Stimulated activated CD4-positive, alpha-beta T cell treated with anti-CD3 and anti-CD28 coated beads, Interleukin-15, amount 100 ng/mL, for 1 hour (primary cell): ENCODE data around the gene ZNF654.
"Not testable (repeated sequence)": the region's sequence is repeated elsewhere in the genome, so short reads cannot be mapped to it uniquely, and the experiment has no call there.

Source experiments
- DNase-seq, 2 donors: peaks; one replicate each; pipeline ENCODE4 v3.0.0-alpha.2; 2020; ENCODE audit warnings: low read depth in 1 of 2, low spot score in 1 of 2

Gene ZNF654

DNA sequence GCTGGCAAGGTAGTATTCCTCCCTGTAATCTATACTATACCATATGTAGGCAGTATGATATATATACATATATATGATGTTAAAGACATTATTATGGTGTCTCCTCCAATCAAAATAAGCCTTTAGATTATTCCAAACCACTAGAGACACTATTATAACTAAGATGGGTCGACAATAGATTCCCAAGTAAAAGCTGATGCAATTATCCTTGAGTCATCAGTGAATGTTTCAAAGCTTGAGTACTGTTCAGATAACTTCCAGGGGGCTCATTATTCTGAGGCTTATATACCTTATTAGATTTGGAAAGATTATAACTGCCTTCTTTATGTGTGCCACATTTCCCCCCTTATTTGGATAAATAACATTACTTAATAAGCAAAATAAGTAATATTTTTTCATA, 78.8 kb downstream of the ZNF654 start:
- DNase-seq: no peak

DNA sequence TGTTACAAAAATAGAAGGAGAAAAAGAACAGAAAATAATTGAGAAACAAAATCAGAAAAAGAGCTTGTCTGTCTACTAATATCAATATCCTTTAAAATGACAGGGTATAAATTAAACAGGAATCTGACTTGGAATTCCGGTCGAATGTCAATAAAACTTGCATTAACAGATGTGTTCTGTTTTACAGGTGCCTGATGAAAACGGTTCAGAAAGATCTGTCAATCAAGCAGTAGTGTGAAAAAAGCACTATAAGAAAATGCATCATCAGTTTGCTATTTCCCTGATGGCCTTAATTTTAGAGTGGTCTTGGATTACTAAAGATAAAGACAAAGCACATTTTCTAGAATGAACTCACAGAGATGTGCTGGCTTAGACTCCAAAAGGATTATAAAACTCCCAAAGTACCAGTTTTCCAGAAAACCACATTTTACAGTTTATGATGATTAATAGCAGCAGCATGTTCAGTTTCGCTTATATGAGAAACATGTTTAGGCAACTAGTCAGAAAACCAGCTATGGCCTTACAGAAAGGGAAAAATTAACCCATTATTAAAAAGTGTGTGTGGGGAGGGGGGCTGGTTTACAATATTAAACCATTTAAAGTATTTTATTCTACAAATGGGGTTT, 82.5 kb downstream of the ZNF654 start:
- DNase-seq: no peak

DNA sequence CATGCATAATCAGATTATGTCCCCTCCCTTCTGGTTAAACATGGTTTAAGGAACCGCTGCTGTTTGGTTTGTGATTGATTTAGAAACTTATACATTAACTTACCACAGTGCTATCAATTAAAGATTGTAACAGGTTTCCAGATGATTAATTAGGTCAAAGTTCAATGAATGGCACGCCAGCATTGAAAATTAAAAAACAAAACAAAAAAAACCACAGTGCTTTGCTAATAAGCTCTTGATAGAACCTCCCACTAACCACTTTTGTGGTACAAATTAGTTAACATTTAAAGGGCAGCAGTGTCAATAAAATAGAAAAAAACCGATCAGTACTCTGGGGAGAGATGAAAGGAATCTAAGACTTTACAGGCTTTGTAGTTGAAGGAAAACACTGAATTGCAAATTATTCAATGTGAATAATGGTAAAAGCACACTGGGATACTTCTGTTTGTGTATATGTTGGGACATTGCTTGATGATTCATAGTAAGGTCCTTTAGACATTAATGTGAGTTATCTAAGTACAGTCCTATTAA, 83.1 kb downstream of the ZNF654 start:
- no peak for DNase-seq

DNA sequence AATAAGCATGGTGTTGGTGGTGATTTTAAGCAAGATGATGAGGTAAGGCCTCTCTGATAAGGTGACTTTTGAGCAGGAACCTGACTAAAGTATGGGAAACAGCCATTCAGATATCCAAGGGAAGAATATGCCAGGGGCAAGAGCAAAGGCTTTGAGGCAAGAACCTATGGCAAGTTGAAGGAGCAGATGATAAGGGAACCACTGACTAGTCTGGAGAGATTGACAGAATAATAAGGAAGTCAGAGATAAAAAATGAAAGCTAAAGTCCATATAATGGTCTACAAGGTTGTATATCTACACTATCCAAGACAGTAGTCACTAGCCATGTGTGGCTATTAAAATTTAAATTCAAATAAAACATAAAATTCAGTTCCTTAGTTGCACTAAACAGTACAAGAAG, 88.2 kb downstream of the ZNF654 start:
- DNase-seq: no peak

DNA sequence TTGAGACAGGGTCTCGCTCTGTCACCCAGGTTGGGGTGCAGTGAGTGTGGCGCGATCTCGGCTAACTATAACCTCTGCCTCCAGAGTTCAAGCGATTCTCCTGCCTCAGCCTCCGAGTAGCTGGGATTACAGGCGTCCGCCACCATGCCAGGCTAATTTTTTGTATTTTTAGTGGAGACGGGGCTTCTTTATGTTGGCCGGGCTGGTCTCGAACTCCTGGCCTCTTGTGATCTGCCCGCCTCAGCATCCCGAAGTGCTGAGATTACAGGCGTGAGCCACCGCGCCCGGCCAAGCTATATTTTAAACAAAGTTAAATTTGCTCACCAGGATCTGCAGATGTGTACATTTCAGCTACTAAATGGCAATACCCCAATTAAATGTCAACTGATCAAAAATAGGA, 89.6 kb downstream of the ZNF654 start:
- DNase-seq: no peak

DNA sequence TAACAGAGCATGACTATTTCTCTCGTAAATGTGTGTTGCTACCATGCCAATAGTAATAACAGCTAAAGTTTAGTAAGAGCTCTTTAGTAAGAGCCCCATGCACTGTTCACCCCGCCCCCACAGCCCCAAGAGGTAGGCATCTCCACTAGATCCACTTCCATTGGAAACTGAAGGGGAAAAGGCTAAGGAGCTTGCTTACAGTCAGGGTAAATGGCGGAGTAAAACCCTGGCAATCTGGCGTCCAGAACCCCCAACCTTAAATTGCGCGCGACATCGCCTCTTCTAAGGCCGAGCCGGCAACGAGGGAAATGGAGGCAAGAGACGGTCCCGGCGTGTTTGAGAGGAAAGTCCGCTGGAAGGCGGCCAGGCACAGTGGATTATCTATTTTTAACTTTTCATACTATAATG, 90.0 kb downstream of the ZNF654 start:
- peak in 1 of 2 donors; percentile 12 for DNase-seq

DNA sequence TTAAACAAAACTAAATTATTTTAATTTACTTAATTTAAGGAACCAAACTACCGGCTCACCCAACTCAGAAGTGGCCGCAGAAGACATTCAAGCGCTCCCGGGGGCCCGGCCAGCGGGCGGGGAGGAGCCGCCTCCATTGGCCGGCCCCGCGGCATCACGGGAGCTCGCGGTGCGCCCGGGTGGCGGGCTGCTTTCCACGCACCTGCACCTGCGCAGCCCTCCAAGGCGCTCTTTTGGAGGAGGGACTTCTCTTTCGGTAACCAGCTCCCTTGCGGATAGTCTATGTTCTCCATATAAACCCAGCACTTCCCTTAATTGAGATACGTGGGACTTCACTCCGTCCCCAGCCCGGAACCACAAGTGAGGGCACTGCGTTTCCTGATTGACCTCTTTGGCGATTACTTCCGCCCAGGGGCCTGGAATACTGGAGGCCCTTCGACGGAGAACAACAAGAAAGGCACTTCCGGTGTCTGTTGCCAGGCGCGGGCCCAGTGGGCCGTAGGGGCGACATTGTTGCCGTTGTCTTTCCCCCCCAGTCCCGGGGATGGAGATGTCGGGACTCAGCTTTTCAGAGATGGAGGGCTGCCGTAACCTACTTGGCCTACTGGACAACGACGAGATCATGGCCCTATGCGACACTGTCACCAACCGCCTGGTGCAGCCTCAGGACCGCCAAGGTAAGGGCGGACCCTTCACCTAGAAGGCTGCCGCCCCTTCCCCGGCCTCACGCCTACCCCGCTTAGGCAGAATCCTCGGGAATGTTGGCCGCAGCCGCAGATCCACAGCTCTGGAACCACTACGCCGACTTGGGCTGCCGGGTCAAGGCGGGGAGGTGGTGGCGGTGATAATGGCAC, 90.7 kb downstream of the ZNF654 start, which contains the start of gene C3orf38:
C3orf38 (plus strand) TSS at position 451 of the 854 bp plus-strand sequence; CDS start at position 545, 94 bp downstream.
- DNase-seq: peak; percentile 63 to 68

DNA sequence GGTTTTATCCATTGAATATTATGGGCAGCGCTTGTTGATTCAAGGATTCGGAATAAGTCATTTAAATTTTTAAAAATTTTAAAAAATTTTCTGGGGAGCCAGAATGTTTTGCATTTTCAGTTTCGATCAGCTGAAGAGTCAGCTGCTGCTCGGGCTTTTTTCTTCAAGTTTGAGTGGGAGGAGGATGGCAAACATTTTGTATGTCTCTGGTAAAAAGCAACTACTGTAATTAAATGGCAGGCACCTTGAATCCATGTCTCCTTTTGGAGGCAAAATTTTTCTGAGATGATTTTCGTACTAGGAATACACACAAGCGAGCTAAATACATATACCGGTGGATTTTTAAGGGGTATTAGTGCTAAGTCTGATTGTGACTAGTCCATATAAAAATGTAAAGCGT, 91.3 kb downstream of the ZNF654 start:
- no peak for DNase-seq

DNA sequence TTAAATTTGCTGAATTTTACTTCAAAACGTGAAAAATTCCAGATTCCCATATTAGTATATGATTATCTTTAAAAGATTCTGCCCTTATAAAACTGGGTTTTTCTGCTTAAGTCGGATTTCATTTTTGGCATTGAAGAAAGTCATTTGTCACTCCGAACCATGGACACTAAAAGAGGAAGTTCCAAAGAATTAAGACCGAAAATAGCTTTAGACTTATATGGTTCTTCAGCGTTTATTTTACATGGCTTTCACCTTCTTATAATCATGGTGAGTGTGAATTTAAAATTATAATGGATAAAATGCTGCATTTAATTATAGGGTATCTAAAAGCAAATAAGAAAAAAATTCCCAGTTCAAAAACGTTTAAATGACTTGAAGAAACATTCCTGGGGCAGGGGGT, 91.8 kb downstream of the ZNF654 start:
- DNase-seq: no peak

DNA sequence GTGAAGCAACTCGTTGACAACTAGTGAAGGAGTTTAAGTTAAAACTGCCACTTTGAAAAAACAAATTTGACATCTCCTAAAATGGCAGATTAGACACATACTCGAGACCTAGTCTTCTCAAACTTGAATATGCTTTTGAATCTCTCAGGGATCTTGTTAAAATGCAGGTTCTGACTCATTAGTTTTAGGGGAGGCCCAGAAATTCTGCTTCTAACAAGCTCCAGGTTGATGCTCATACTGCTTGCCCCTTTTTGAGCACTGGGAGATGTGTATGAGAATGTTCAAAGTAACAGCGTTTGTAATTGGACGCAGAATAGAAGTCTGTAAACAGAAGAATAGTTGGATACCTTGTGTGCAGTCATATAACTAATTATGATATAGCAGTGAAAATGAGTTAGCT, 92.3 kb downstream of the ZNF654 start:
- no peak for DNase-seq

DNA sequence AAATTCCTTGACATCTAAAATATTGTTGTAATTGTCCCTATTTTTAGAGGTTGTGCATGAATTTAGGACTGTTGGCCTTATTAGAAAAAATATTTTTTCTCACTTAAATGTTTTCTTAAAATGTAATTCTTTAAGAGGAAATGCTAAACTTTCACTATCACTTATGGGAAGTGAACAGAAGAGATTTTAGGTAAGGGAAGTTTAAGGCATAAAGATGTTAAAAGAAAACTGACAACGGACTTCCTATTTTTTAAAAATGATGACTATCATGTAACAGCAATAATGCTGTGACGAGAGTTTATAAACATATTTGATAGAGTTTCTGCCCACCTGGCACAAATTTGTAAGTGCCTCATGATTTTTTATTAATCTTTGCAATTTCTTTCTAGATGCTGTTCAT, 93.8 kb downstream of the ZNF654 start:
- no peak for DNase-seq

DNA sequence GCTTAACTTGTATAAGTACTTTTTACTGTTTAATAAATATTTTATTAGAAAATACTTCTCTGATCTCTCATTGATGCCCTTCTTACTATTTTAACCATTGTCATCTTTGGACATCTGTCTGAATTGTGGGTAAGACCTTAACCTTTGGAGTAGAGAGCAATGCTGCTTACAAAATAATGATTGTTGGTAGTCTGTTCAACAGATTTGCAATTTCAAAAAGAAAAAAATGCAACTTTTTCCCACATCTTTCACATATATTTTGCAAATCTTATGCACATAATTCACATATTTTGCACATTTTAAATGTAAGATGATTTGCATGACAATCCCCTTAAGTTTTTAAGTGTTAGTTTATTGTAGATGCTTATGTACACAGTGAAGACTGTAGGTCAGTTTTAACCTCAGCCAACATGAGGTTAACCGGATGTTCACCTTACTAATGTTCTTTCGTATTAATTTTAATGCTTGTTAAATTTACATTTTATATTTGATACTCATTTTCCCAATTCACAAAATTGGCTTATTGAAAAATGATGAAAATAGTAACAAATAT, 107.4 kb downstream of the ZNF654 start:
- no peak for DNase-seq

DNA sequence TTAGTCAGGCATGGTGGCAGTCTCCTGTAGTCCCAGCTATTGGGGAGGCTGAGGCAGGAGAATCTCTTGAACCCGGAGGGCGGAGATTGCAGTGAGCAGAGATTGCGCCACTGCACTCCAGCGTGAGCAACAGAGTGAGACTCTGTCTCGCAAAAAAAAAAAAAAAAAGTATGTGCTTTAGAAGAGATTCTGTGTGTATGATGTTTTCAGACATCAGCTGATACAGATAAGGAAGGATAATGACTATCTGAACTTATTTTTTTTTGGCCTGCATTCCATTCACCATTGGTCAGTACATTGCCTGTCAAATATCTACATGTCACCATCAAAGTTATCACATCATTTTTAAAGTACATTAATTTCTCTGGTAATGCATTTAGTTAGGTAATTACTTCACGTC, 108.1 kb downstream of the ZNF654 start:
- no peak for DNase-seq

DNA sequence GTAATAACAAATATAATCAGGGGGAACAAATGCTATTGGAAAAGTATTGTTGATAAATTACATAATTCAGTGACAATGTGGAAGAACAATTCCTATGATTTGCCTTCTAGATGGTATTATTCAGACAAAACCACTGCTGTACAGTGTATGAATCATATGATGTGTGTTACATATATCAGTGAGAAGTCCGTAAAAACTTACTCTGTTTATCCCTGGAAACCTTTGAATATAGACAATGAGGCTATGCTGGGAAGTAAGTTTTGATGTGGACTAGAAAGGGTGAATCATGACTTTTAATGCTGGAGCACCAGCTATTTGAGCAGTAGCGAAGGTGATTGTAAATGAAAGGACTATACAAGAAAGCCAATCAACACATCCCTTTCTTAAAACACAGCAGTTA, 108.6 kb downstream of the ZNF654 start:
- no peak for DNase-seq

DNA sequence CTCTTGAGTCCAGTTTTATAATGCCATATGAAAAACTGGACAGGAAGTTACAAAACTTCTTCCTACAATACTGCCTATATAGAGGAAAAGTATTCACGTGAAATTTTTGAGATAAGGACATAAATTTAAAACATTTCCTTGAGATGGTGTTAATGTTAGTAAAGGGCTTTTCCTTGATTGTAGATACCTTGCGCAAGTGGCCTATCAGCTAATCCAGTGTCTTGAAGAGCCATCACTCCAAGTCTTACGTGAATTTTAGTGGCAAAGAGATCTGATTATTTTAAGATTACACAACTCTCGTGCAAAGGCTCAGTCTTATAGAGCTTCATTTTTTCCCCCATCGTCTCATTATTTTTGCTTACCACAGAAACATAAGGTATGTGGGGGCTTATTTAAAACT, 109.1 kb downstream of the ZNF654 start:
- no peak for DNase-seq

DNA sequence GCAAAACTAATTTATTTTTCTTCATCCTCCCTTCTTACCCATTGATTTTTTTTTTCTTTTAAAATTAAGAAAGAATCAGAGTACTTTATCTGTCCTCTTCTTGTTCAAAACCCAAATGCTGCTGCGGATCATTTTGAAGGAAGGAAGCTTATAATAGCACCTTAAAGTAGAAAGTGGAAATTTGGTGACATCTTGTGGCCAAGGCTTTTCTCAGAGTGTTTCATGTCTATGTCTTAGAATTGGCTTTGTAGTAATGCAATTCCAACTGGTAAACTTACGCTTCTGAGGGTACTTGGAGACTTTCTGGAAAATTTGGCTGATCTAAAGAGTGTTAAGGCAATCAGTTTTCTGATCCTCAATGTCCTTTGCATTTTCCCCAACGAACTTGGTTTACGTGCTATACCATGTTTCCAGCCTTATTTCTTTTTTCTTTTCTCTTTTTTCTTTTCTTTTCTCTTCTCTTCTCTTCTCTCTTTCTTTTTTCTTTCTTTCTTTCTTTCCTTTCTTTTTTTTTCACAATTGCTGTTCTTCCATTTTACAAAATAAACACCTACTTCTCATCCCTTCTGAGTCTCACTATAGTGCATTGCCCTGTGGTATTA, 121.4 kb downstream of the ZNF654 start:
- no peak for DNase-seq

DNA sequence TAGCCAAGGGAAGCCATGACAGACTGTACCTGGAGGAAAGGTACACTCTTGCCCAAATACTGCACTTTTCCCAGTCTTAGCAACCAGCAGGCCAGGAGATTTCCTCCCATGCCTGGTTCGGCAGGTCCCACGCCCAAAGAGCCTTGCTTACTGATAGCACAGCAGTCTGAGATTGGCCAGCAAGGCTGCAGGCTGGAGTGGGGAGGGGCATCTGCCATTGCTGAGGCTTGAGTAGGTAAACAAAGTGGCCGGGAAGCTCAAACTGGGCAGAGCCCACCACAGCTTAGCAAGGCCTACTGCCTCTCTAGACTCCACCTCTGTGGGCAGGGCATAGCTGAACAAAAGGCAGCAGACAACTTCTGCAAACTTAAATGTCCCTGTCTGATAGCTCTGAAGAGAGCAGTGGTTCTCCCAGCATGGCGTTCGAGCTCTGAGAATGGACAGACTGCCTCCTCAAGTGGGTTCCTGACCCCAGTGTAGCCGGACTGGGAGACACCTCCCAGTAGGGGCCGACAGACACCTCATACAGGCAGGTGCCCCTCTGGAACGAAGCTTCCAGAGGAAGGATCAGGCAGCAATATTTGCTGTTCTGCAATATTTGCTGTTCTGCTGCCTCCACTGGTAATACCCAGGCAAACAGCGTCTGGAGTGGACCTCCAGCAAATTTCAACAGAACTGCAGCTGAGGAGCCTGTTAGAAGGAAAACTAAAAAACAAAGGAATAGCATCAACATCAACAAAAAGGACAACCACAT, 123.3 kb downstream of the ZNF654 start:
- DNase-seq: not testable (repeated sequence)

DNA sequence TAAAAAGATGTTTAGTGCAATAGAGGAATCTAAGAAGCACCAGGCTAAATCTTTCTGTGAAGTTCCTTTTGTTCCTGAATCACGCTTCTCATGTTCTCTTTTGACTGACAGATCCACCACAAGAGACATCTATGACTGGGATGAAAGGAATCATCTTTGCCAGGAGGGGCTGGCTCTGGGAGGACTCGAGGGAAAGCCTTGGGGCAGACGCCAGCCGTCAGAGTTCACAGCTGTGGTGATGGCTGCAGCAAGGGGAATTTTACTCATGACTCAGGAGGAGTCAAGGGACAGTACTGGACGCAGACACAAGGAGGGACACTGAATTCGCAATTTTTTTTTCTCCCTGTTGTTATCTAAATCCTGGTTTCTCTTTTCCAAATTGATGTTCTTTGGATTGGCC, 129.4 kb downstream of the ZNF654 start:
- DNase-seq: no peak

DNA sequence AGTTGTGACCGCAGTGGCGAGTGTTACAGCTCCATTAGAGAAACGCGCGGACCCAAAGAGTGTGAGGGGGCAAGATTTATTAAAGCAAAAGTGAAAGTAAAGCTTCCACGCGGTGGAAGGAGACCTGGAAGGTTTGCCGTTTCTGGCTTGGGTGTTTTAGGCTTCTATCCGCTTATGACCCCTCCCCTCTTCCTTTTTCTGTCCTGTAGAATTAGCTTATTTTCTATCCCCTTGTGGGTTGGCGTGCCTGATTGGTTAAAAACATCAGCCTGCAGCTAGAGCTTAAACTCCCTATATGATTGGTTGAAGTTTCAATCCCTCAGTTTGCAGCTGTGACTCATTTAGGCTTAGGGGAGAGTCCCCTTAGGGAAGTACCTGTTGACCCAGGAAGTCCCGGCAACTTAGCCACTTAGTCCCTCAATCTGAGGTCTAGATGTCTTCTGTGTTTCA, 130.3 kb downstream of the ZNF654 start:
- DNase-seq: no peak

DNA sequence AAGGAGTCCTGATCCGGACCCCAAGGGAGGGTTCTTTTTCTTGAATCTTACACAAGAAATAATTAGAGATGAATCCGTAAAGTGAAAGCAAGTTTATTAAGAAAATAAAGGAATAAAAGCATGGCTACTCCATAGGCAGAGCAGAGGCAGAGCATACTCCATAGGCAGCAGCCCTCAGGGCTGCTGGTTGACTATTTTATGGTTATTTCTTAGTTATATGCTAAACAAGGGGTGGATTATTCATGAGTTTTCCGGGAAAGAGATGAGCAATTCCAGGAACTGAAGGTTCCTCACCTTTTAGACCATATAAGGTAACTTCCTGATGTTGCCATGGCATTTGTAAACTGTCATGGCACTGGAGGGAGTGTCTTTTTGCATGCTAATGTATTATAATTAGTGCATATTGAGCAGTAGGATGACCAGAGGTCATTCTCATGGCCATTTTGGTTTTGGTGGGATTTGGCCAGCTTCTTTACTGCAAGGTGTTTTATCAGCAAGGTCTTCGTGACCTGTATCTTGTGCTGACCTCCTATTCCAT, 132.9 kb downstream of the ZNF654 start:
- no peak for DNase-seq

DNA sequence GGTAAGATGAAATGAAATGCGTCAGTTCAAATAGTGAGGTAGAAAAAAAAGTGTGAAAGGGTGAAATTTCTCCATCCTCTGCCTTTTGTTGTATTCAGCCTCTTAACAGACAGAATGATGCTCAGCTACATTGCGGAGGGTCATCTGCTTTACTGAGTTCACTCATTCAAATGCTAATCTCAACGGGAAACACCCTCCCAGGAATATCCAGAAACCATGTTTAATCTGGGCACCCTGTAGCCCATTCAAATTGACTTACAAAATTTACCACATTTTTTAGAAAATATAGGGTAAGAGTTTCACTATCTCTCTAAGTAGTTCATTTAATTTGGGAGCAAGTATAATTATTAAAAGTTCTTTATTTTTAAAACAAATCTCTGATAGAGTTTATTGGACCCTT, 133.6 kb downstream of the ZNF654 start:
- no peak for DNase-seq
